Mesodermal cell (in vitro differentiated cells): Measurements from ENCODE around the gene G6PC3.

Experiments
- H3K27ac ChIP-seq: 2 replicates; pipeline ENCODE4 v1.7.0; 2013; ENCODE audit warnings: mild to moderate bottlenecking, low read depth, low read length, moderate library complexity; ENCODE audit not compliant: severe bottlenecking
- H3K36me3 ChIP-seq: 2 replicates; pipeline ENCODE4 v1.7.1; 2013; ENCODE audit warnings: mild to moderate bottlenecking, low read length, moderate library complexity; ENCODE audit not compliant: control insufficient read depth, insufficient read depth
- H3K4me1 ChIP-seq: one replicate; pipeline ENCODE4 v1.7.1; 2013; ENCODE audit warnings: mild to moderate bottlenecking, low read length; ENCODE audit not compliant: insufficient read depth, control insufficient read depth, poor library complexity, severe bottlenecking
- H3K4me3 ChIP-seq: 2 replicates; pipeline ENCODE4 v1.7.0; 2013; ENCODE audit warnings: low read length, control low read depth, mild to moderate bottlenecking; ENCODE audit not compliant: insufficient read depth, poor library complexity, severe bottlenecking; ENCODE audit errors: extremely low read depth
- H3K9me3 ChIP-seq: 2 replicates; pipeline ENCODE4 v1.7.1; 2013; ENCODE audit warnings: mild to moderate bottlenecking, low read length, moderate library complexity; ENCODE audit not compliant: control insufficient read depth
- whole genome bisulfite sequencing, 2 experiments: methylation state at CpG; one replicate each; pipeline ENCODE4 v1.1.5; 2013; ENCODE audit warnings: missing lambda C conversion rate in 2 of 2; ENCODE audit not compliant: insufficient coverage in 2 of 2; 5-methylcytosine and 5-hydroxymethylcytosine counted together

G6PC3 gene

DNA sequence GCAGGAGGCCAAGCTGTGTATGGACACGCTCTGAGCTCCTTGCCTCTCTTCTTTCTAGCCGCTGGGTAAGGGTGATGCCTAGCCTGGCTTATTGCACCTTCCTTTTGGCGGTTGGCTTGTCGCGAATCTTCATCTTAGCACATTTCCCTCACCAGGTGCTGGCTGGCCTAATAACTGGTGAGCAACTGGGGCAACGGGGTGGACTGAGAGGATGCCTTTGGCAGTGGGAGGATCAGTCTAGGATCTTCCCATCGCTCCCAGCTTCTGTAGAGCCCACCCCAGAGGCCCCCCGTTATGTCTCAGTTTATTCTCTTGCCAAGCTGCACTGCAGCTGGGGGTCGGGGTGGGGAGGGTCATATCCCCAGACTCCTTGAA lies 4.4 kb downstream of the G6PC3 start:
- peaks cover 69% of the 10 kb centered on the region for H3K36me3 ChIP-seq
- no peak overlapping the region for H3K27ac ChIP-seq
- H3K9me3 ChIP-seq: no peaks in the 10 kb centered on the region
- H3K4me3 ChIP-seq: no peak overlapping the region
- H3K4me1 ChIP-seq: peaks cover 1% of the 10 kb centered on the region
- WGBS, 2 experiments: 94 to 96% methylated on average over 7 to 8 of the region's 9 CpGs

DNA sequence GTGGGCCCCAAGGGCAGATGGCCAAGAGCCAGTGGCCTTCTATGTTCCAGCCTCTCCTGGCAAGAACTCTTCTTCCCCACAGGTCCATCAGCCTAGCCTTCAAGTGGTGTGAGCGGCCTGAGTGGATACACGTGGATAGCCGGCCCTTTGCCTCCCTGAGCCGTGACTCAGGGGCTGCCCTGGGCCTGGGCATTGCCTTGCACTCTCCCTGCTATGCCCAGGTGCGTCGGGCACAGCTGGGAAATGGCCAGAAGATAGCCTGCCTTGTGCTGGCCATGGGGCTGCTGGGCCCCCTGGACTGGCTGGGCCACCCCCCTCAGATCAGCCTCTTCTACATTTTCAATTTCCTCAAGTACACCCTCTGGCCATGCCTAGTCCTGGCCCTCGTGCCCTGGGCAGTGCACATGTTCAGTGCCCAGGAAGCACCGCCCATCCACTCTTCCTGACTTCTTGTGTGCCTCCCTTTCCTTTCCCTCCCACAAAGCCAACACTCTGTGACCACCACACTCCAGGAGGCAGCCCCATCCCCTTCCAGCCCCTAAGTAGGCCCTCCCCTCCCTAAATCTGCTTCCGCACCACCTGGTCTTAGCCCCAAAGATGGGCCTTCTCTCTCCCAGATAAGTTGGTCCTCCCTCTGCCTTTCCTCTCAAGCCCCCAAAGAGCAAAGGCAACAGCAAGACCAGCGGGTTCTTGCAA lies 5.2 kb downstream of the G6PC3 start:
- Histone ChIP-seq H3K9me3 (no peaks in the 10 kb centered on the region), H3K4me1 (no peaks in the 10 kb centered on the region), H3K27ac (no peak overlapping the region), H3K36me3 (peaks cover 77% of the 10 kb centered on the region), H3K4me3 (no peak overlapping the region)
- WGBS, 2 experiments: 86 to 95% methylated on average over 10 of the region's 10 CpGs

DNA sequence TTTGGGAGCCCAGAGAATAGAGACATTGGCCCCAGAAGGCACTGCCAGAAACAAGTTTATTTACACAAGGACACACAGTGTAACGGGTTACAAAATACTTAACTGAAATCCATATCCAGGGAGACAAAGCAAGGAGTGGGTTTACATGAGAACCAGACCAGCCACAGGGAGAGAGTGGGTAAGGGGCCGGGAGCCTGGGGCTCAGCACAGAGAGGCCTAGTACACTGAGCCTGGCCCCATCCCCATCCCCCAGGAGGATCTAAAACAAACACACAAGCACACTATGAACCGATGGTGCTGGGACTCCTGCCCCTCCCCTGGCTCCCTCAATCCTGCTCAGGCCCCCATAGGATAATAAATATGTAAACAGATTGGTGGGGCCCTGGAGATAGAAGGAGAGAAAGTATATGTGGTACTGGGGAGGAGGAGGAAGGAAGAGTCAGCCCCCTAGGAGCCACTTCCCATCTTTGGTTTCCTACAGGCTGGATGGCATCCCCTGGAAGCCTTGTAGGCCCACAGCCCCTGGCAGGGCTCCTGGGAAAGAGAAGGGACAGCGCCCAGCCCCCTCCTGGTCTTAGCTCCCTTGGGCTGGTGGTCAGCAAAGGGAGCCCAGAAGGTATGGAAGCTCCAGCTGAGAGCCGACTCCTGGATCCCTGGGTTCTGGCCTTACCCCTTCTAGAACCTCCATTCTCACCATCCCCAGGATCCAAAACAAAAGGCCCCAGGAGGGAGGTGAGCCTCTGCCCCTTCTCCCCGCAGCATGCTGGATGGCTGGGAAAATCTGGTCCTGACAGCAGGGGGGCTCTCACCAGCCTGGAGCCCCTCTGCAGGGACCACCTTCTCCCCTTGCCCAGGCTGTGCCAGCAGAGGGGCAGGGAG lies 6.4 kb downstream of the G6PC3 start:
- Histone ChIP-seq H3K36me3 (peaks cover 86% of the 10 kb centered on the region), H3K4me3 (no peak overlapping the region), H3K4me1 (no peaks in the 10 kb centered on the region), H3K9me3 (no peaks in the 10 kb centered on the region), H3K27ac (no peak overlapping the region)
- 94 to 100% methylated on average over 3 of the region's 6 CpGs for WGBS, 2 experiments

GRCh38 chr17:44077595-44077909 lies 7.0 kb downstream of the G6PC3 start:
- Histone ChIP-seq H3K36me3 (peaks cover 92% of the 10 kb centered on the region), H3K27ac (peak overlapping the region; percentile 13), H3K4me1 (peaks cover 6% of the 10 kb centered on the region), H3K9me3 (no peaks in the 10 kb centered on the region), H3K4me3 (no peak overlapping the region)
- WGBS, 2 experiments: 100% methylated on average over 1 of the region's 4 CpGs; no CpG with 5 or more reads in 1 of the 2 experiments

GRCh38 chr17:44078412-44078811 lies 7.9 kb downstream of the G6PC3 start:
- H3K9me3 ChIP-seq: no peaks in the 10 kb centered on the region
- H3K4me1 ChIP-seq: peaks cover 8% of the 10 kb centered on the region
- H3K36me3 ChIP-seq: peaks cover 95% of the 10 kb centered on the region
- no peak overlapping the region for H3K4me3 ChIP-seq
- H3K27ac ChIP-seq: no peak overlapping the region
- WGBS, 2 experiments: 98 to 100% methylated on average over 10 to 19 of the region's 19 CpGs

- no peak overlapping the region for H3K27ac ChIP-seq
- WGBS, 2 experiments: 95 to 96% methylated on average over 15 to 17 of the region's 18 CpGs
- no peak overlapping the region for H3K4me3 ChIP-seq
- peaks cover 15% of the 10 kb centered on the region for H3K4me1 ChIP-seq
- peaks cover 95% of the 10 kb centered on the region for H3K36me3 ChIP-seq
- H3K9me3 ChIP-seq: no peaks in the 10 kb centered on the region
Measured at GRCh38 chr17:44079877-44080821, 9.6 kb downstream of the G6PC3 start.

DNA sequence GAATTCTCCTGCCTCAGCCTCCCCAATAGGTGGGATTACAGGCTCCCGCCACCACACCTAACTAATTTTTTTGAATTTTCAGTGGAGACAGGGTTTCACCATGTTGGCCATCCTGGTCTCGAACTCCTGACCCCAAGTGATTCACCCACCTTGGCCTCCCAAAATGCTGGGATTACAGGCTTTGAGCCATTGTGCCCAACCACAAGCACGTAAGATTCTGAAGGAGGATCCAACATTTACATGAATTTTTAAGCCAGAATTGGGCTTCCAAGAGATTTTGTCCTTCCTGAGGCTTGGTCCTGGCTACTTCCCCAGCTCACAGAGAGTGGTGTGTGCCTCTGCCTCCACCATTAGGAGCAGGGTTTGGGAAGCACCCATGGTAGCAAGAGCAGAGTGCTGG lies 11.1 kb downstream of the G6PC3 start:
- Histone ChIP-seq H3K36me3 (peaks cover 89% of the 10 kb centered on the region), H3K27ac (no peak overlapping the region), H3K9me3 (no peaks in the 10 kb centered on the region), H3K4me3 (no peak overlapping the region), H3K4me1 (peaks cover 25% of the 10 kb centered on the region)
- 100% methylated on average over 2 to 3 of the region's 3 CpGs for WGBS, 2 experiments

GRCh38 chr17:44082256-44082927 lies 11.9 kb downstream of the G6PC3 start:
- WGBS, 2 experiments: 93 to 94% methylated on average over 12 to 14 of the region's 21 CpGs
- Histone ChIP-seq H3K4me1 (peaks cover 29% of the 10 kb centered on the region), H3K4me3 (no peak overlapping the region), H3K9me3 (no peaks in the 10 kb centered on the region), H3K36me3 (peaks cover 82% of the 10 kb centered on the region), H3K27ac (no peak overlapping the region)

GRCh38 chr17:44083250-44083849 lies 12.8 kb downstream of the G6PC3 start:
- Histone ChIP-seq H3K36me3 (peaks cover 80% of the 10 kb centered on the region), H3K27ac (no peak overlapping the region), H3K4me1 (peaks cover 39% of the 10 kb centered on the region), H3K4me3 (no peak overlapping the region), H3K9me3 (no peaks in the 10 kb centered on the region)
- 89 to 91% methylated on average over 7 of the region's 12 CpGs for WGBS, 2 experiments

GRCh38 chr17:44084131-44084538 lies 13.6 kb downstream of the G6PC3 start:
- Histone ChIP-seq H3K4me1 (peaks cover 43% of the 10 kb centered on the region), H3K36me3 (peaks cover 80% of the 10 kb centered on the region), H3K27ac (no peak overlapping the region), H3K4me3 (no peak overlapping the region), H3K9me3 (no peaks in the 10 kb centered on the region)
- WGBS, 2 experiments: 71 to 73% methylated on average over 6 to 8 of the region's 10 CpGs
